ENCODE results near the gene MAP4K5. TPM values are rescaled to one million over a fixed set of nuclear protein-coding genes. Genes with fewer than 3 reads are reported as not detected.

Gene MAP4K5
- total RNA-seq, 1 donor from 2014 or later = 19.1 TPM

DNA sequence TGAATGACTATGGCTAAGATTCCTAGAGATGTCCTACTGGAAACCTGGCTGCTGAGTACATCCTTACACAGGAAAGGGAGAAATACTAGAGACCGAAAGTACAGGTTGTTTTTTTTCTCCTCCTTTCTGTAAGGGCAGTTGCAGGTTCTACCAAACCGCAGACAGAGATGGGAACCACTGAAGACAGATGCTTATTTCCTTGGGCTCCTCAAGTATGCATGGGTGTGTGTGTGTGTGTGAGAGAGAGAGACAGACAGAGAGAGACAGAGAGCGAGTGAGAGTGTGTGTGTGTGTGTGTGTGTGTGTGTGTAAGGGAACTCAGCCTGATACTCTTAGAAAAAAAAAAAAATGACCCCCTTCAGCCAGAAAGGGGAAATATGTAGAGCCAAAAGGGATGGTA, 42.5 kb downstream of the MAP4K5 start:
- intact Hi-C loops (cut with DNase I) = no loop called here
- no peak for DNase-seq (ENCODE audit: low spot score)

DNA sequence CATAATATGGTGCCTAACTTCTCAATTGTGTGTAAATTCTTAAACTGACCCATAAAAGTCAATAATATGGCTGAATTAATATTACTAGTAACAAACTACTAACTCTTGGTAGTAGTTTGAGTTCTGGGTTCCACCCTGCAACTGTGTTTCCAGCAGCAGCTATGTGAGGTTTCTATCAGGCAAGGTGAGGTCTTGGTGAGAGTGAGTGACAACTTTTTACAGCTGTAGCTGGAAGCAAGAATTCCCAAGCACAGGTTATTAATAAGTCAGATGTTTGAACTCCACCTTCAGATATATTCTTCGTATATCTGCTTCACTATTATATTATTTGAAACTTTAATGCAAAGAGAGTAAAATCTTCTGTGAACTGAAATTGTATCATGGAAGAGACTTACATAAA, 43.8 kb downstream of the MAP4K5 start:
- DNase-seq (ENCODE audit: low spot score) = no peak
- intact Hi-C loops (cut with DNase I) = no loop called here

GRCh38 chr14:50479041-50479440, 53.3 kb downstream of the MAP4K5 start:
- no peak for DNase-seq (ENCODE audit: low spot score)
- intact Hi-C loops (cut with DNase I) = no loop called here

DNA sequence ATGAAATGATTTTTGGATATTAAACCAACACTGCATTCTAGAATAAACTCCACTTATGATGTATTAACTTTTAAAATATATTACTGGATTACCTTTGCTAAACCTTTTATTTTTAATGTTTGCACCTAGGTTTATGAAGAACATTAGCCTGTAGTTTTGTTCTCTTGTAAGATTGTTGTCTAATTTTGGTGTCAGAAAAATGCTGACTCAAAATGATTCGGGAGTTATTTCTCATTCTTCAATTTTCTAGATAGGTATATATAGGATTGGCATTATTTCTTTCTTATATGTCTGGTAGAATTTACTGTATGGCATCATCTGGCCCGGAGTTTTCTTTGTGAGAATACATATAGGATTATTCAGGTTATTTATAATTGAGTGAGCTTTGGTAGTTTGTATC, 54.6 kb downstream of the MAP4K5 start:
- DNase-seq (ENCODE audit: low spot score) = no peak
- intact Hi-C loops (cut with DNase I) = no loop called here

DNA sequence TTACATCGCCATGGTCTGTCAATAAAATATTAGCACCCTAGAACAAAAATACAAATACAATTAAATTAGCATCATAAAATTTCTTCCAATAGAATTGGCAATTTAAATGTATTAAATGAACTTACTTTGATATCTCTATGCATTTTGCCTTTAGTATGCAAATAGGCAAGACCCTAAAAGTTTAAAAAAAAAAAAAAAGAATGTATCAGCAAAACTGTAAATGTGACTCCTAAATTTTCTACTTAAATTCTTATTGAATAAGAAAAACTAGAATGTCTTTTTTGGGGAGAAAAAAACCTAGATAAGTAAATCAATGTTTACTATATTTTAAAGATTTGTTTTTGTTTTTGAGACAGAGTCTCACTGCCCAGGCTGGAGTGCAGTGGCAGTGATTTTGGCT, 56.2 kb downstream of the MAP4K5 start:
- intact Hi-C loops (cut with DNase I) = no loop called here

GRCh38 chr14:50475460-50475859, 56.9 kb downstream of the MAP4K5 start:
- DNase-seq (ENCODE audit: low spot score) = no peak
- intact Hi-C loops (cut with DNase I) = no loop called here

More for the DNA sequence above, 56.2 kb downstream of the MAP4K5 start:
- no peak for DNase-seq (ENCODE audit: low spot score)

DNA sequence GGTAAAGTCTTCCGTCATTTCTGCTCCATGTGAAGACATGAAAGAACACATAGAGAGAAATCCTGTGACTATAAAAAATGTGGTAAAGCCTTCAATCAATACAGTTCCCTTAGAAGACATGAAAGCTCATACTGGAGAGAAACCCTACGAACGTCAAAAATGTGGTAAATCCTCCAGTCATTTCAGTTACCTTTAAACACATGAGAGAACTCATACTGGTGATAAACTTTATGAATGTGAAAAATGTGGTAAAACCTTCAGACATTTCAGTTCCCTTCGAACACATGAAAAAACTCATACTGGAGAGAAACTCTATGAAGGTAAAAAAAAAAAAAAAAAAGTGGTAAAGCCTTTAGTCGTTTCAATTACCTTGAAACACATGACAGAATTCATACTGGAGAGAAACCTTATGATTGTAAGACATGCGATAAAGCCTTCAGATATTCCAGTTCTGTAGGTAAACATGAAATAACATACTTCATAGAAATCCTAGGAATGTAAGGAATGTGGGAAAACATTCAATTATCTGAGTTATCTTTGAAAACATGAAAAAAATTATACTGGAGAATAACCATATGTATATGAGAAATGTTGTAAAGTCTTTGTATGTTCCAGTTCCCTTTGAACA, 60.4 kb downstream of the MAP4K5 start:
- intact Hi-C loops (cut with DNase I) = no loop called here
- no peak for DNase-seq (ENCODE audit: low spot score)

DNA sequence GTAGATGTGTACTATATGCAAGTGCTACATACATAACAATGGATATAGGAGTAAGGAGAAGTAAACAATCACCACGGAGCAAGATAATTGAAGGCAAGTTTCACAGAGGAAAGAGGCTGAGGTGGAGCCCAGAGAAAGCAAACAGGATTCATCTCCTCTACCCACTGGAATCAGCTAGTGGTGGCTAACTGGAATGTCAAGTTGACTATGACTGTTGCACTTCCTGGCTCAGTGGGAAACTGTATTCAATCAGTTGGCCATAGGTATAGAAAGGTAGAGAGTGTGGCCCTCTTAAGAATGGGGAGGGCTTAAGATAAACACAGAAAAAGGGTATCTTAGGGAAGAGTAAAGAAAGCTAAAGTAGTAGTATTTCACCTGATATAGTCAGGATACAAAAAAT, 62.4 kb downstream of the MAP4K5 start:
- intact Hi-C loops (cut with DNase I) = no loop called here
- no peak for DNase-seq (ENCODE audit: low spot score)

GRCh38 chr14:50462111-50462510, 70.3 kb downstream of the MAP4K5 start:
- no peak for DNase-seq (ENCODE audit: low spot score)
- intact Hi-C loops (cut with DNase I) = no loop called here

DNA sequence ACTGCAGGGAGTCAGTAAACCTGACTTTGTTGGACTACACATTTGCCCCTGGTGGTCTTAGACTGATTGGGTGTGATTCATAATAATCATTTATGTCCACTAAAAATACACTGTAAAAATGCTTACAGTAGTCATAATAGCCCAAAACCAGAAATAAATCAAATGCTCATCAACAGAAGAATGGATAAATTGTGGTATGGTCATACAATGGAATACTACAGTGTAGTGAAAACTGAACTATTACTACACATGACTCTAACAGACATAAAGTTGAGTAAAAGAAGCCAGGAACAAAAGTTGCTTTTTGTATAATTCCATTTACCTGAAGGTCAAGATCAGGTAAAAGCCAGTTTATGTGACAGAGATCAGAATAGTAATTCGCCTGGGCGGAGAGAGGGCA, 78.5 kb downstream of the MAP4K5 start:
- no peak for DNase-seq (ENCODE audit: low spot score)
- intact Hi-C loops (cut with DNase I) = no loop called here

DNA sequence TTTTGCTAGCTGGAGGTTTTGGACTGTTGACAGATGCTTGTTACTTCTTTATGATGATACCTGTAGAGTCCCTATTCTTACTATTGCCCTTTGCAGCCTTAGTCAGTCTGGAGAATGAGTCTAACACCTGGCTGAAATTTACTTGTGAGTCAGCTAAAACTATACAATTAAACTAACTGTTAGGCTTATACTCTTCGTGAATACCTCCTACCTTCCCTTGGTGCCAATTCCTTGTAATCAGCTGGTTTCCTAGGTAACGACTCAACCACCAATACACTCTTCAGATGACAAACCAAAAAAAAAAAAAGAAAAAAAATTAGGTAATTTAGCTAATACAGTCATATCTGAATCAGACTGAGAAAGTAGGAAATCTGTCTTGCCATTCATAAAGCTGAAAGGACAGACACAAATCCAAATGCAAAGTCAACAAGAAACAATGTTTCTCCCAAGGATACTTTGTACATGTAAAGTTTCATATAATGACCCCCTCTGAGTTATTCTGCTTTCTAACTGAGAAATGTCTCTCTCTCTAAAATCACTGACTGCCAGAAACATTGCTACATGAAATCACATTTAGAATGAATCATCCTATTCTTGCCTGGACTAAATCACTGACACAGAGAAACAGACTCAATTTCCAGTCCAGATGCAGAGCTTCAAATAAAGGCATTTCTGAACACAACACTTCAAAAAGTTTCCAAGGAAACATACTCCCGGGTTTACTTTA, 79.2 kb downstream of the MAP4K5 start:
- intact Hi-C loops (cut with DNase I) = no loop called here
- DNase-seq (ENCODE audit: low spot score) = no peak

GRCh38 chr14:50452296-50452695, 80.1 kb downstream of the MAP4K5 start:
- no peak for DNase-seq (ENCODE audit: low spot score)
- intact Hi-C loops (cut with DNase I) = no loop called here

GRCh38 chr14:50451854-50452253, 80.5 kb downstream of the MAP4K5 start:
- DNase-seq (ENCODE audit: low spot score) = no peak
- intact Hi-C loops (cut with DNase I) = no loop called here

- no peak for DNase-seq (ENCODE audit: low spot score)
- intact Hi-C loops (cut with DNase I) = no loop called here
Observed at GRCh38 chr14:50447461-50447860, 84.9 kb downstream of the MAP4K5 start.

- intact Hi-C loops (cut with DNase I) = no loop called here
- no peak for DNase-seq (ENCODE audit: low spot score)
Observed at GRCh38 chr14:50434528-50434927, 97.8 kb downstream of the MAP4K5 start.

GRCh38 chr14:50432131-50432530, 100.2 kb downstream of the MAP4K5 start:
- no peak for DNase-seq (ENCODE audit: low spot score)
- intact Hi-C loops (cut with DNase I) = no loop called here

- intact Hi-C loops (cut with DNase I) = no loop called here
- DNase-seq (ENCODE audit: low spot score) = no peak
Observed at GRCh38 chr14:50425816-50426215, 106.6 kb downstream of the MAP4K5 start.

GRCh38 chr14:50425105-50425504, 107.3 kb downstream of the MAP4K5 start:
- intact Hi-C loops (cut with DNase I) = no loop called here
- no peak for DNase-seq (ENCODE audit: low spot score)

DNA sequence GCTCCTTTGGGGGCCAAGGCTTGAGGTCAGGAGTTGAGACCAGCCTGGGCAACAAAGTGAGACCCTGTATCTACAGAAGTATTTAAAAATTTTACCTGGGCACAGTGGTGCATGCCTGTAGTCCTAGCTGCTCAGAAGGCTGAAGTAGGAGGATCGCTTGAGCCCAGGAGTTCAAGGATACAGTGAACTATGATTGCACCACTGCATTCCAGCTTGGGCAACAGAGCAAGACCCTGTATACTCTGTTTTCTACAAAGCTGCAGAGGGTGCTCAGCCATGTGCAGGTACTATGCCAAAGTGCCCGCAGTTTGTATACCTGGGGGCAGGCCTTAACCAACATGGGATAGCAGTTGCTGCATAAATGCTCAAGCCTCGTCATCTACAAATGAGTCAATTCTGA, 108.8 kb downstream of the MAP4K5 start:
- intact Hi-C loops (cut with DNase I) = no loop called here
- DNase-seq (ENCODE audit: low spot score) = no peak

DNA sequence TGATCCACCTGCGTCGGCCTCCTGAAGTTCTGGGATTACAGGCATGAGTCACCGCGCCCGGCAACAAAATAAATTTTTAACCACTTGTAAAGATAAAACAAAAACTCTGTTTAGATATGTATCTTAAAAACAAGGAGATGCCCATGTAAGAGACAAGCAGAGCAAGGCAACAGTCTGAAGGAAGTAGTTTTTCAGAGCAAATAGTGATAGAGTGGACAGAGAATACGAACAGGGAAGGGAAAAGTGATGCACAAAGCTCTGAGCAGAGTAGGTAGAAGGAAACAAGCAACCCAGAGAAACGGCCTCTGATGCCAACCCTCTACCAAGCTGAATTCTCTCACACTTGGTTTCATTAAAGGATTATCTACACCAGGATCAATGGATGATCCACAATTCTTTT, 110.9 kb downstream of the MAP4K5 start:
- no peak for DNase-seq (ENCODE audit: low spot score)
- intact Hi-C loops (cut with DNase I) = no loop called here

- intact Hi-C loops (cut with DNase I) = no loop called here
- no peak for DNase-seq (ENCODE audit: low spot score)
Observed at GRCh38 chr14:50417853-50418252, 114.5 kb downstream of the MAP4K5 start.

- intact Hi-C loops (cut with DNase I) = no loop called here
- DNase-seq (ENCODE audit: low spot score) = no peak
Observed at GRCh38 chr14:50410921-50411320, 121.4 kb downstream of the MAP4K5 start.

All from cardiac septum (tissue), 1 donor.